ENCODE data around the gene ZNF678.
"Not testable (repeated sequence)": the region's sequence is repeated elsewhere in the genome, so short reads cannot be mapped to it uniquely, and the experiment has no call there.

Gene ZNF678

DNA sequence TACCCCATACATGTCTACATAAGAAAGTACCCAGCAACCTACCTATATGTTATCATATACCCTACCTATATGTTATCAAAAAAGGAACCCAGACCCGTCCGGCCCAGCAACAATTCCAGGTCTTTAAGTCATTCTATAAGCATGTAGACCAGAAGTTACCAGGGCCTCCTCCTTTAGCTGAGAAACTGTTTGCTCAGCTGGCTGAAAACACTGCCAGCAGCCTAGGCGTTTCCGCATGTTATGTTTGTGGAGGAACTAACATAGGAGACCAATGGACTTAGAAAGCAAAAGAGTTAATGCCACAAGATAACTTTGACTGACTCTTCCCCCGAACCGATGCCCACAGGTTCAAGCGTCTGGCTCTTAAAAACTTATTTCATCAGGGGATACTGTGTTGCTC is 7.1 kb upstream of the ZNF678 start:
- DNase-seq: no peak

DNA sequence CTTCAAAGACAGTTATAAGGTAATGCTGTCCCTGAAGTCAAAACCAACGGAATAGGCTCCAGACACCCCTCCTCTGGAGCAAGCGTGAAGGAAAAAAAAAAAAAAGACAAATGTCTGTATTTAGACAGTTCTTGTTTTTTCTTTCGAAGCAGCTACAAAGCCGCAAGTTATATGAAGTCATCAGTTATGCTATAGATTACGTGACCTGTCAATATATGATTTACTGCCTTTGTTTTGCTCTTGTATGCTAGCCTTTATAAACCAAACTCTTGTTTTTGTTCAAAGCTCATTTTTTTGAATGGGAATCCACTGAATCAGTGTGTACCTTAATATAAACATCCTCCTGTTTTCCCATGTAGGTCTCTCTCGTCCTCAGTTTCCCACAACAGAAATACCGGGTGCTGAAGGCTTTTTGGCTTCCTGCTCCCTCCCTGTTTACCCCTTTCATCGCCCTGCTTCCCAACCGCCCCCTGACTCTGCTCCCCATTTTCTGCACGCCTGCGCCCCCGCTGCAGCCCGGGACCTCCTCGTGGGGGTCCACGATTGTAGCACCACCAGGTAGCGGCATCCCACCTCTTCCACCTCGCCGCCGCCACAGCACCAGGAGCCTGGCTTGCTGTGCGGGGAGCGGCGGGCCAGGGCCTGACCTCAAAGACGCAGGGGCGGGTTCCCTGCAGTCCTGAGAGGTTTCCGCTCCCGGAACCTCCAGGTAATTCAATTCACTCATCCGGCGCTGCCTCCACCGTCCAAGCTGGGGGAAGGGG is 5.2 kb upstream of the ZNF678 start:
- no peak for DNase-seq

DNA sequence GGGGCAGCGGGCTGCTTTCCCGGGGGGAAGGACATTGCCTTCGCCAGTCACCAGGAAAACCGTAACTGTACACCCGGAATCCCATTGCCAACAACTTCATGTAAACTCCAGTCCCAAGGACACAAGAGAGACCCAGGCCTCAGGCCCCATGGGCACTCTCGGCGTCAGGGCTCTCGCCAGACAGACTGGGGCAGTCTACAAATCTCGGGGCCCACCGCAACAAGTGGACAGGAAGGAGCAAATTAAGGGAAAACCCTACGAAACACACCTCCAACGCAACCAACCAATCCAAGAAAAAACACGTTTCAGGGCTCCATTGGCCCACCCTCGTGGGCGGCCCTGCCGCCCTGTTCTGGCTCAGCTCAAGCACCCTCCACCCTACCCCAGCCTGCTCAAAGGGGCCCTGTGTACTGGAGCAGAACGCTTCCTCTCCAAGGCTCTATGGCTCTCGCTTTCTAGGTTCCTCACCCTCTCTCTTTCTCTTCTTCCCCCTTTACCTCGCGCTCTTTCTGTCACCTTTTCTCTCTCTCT is 4.6 kb upstream of the ZNF678 start:
- DNase-seq: no peak

DNA sequence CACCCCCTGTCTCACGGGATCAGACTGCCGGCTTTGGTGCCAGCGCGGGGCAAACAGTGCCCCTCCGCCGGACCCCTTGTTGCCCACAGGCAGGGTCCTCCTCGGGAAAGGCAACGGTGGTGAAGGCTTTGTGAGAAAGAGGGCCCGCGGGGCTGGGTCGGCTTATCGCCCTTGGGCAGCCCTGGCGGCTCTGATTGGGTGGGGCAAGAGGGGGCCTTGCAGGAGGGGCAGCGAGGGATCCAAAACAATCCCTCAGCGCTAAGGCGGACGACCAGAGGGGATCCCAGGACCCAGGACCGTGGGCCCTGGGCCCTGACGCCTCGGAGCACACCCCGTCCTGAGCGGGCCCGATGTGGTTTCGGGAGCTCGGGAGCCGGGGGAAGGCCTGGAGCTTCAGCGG is 3.9 kb upstream of the ZNF678 start:
- DNase-seq: no peak

DNA sequence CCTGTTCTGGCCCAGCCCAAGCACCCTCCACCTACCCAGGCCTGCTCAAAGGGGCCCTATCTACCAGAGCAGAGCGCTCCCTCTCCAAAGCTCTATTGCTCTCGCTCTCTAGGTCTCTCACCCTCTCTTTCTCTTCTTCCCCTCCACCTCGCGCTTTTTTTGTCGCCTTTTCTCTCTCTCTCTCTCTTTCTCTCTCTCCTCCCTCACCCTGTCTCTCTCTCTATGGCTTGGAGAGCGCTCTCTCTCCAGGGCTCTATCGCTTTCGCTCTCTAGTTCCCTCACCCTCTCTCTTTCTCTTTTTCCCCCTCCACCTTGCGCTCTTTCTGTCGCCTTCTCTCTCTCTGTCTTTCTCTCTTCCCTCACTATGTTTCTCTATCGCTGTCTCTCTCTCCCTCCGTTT is 3.4 kb upstream of the ZNF678 start:
- DNase-seq: no peak

DNA sequence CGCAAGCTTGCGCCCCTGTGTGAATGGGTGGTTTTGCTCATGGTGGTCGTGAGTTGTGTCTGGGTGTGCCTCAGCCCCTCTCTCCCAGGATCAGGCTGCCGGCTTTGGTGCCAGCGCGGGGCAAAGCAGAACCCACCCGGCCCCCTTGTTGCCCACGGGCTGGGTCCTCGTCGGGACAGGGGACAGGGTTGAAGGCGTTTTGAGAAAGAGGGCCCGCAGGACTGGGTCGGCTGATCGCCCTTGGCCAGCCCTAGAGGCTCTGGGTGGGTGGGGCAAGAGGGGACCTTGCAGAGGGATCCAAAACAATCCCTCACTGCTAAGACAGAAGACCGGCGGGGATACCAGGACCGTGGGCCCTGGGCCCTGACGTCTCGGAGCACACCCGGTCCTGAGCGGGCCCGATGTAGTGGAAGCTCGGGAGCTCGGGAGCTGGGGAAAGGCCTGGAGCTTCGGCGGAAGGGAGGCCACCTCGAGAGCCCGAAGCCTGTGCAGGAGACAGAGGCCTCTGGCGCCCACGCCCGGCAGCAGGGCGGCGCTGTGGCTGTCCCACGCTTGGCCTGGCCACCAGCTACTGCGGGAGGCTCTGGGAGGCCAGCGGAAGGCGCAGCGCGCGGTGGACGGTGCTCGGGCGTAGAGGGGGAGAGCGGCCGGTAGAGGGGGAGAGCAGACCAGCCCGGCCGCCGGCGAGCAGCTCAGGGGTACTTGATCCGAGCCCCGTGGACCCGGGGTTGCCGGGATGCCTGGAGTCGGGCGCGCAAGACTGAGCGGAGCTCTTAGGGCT is 2.8 kb upstream of the ZNF678 start:
- no peak for DNase-seq

DNA sequence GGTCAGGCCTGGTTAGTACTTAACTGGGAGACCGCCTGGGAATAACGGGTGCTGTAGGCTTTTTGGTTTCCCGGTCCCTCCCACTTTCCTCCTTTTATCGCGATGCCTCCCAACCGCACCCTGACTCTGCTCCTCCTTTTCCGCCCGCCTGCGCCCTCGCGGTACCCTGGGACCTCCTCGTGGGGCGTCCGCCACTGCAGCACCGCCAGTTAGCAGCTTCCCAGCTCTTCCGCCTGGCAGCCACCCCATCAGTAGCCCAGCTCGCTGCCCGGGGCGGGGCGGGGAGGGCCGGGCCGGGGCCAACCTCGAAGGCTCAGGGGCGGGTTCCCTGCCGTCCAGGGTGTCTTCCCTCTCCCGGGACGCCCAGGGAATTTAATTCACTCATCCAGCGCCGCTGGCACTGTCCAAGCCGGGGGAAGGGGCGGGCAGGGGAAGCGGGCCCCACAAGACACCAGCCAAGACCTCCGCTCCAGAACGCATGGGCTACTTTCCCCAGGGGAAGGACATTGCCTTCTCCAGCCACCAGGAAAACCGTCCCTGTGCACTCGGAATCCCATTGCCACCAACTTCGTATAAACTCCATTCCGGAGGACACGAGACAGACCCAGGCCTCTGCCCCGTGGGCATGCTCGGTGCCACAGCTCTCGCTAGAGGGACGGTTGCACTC is 2.0 kb upstream of the ZNF678 start:
- no peak for DNase-seq

DNA sequence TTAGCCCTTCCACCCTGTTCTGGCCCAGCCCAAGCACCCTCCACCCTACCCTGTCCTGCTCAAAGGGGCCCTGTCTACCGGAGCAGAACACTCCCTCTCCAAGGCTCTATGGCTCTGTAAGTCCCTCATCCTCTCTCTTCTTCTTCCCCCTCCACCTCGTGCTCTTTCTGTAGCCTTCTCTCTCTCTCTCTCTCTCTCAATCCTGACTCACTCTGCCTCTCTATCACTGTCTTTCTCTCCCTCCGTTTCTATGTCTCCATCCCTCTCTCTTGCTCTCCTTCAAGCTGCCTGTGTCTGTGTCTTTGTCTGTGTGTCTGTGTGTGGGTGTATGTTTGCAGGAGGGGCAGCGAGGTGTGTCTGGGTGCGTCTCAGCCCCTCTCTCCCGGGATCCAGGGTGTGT is 1.3 kb upstream of the ZNF678 start:
- DNase-seq: no peak

DNA sequence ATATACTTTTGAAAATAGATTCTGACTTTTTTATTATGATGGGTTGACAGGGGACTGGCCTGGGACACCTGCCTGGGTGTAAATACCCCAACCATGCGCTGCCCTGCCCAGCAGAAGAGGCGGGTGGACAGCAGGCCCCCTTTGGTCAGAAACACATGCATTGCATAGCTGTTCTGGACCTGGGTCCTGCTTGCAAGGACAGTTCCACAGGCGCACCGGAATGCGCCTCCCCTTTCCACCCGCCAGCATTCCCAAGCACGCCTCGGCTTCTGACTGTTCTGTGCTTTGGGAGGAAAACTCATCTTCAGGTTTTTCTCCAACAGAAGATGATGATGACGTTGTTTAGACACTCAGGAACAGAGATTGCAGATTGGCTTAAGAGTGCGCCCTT is 428 bp upstream of the ZNF678 start:
- no peak for DNase-seq

DNA sequence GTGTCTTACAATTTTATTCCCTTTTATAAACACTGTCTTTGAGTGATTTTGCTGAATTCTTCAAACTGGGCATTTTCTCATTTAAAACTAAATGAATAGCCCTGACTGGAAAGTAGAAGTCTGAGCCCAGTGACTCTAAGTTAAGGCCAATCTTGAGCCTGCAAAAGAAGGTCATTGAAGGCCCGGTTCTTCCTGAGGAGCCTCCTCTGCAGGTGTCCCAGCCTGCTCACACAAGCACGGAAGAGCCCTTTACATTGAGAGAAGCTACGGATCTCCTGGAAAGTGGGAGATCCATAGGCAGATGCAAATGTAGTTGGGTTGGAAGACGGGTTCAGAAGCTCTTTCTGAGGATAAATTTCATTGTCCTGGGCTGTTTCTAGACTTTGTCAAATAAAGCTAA is 3.9 kb downstream of the ZNF678 start:
- no peak for DNase-seq

DNA sequence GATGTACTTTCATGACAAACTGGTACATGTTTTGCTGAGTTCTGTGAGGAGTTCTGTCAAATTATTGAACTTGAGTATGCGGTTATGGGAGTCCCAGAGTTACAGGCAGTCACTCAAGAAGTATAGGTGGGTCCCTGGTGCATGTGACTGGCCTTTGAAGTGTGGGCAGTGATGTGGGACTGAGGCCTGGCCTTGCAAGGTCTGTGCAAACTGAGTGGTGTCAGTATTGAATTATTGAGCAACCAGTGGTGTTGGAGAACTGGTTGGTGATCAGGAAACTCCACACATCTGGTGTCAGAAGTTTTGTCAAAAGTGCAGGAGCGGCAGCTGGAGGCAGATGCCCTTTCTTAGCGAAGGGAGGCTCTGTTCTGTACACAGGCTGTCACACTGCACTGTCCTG is 5.2 kb downstream of the ZNF678 start:
- no peak for DNase-seq

DNA sequence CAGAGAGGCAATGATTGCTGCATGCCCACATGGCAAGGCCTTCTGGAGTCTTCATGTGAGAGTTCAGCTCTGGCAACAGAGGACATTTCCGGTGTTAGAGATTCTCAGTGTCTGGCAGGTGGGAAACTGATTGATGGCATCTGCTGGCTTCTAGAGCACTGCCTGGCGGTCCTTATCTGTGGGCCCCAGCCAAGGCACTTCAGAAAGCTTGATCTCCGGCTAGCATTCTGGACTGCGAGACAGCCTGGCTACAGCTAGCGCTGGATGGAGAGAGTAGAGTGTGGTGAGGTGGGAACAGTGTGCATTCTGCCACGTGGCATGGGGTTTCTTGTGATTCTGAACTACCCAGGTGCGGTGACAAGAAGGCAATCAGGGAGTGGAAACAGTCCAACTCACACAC is 9.4 kb downstream of the ZNF678 start:
- no peak for DNase-seq

DNA sequence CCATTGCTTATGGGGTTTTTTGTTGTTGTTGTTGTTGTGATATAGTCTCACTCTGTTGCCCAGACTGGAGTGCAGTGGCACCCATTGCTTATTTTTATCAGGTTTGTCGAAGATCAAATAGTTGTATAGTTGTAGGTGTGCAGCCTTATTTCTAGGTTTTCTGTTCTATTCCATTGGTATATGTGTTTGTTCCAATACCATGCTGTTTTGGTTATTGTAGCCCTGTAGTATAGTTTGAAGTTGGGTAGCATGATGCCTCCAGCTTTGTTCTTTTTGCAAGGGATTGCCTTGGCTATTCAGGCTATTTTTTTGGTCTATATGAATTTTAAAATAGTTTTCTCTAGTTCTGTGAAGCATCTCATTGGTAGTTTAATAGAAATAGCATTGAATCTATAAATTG is 11.6 kb downstream of the ZNF678 start:
- DNase-seq: no peak

DNA sequence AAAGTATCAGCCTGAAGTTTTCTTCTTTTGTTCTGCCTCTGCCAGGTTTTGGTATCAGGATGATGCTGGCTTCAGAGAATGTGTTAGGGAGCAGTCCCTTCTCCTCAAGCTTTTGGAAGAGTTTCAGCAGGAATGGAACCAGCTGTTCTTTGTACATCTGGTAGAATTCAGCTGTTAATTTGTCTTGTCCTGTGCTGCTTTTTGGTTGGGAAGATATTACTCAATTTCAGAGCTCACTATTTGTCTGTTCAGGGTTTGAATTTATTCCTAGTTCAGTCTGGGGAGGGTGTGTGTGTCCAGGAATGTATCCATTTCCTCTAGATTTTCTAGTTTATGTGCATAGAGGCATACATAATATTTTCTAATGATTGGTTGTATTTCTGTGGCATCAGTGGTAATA is 12.8 kb downstream of the ZNF678 start:
- DNase-seq: no peak

DNA sequence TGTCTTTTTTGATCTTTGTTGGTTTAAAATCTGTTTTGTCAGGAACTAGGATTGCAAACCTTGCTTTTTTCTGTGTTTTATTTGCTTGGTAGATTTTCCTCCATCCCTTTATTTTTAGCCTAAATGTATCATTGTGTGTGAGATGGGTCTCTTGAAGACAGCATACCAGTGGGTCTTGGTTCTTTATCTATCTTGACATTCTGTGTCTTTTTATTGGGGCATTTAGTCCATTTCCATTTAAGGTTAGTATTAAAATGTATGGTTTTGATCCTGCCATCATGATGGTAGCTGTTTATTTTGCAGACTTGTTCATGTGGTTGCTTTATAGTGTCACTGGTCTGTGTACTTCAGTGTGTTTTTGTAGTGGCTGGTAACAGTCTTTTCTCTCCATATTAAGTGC is 14.1 kb downstream of the ZNF678 start:
- no peak for DNase-seq

DNA sequence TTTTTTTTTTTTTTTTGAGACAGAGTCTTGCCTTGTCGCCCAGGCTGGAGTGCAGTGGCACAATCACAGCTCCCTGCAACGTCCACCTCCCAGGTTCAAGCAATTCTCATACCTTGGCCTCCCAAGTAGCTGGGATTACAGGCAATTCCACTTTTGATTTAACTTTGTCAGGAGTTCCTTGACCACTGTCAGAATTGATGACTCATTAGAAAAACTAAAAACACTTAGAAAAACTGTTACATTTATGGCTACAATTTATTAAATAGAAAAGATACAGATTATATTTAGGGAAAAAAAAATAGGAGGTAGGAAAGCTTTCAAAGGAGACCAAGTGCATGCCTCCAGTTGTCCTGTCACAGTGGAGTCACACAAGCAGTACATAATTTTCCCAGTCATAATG is 20.0 kb downstream of the ZNF678 start:
- DNase-seq: no peak

DNA sequence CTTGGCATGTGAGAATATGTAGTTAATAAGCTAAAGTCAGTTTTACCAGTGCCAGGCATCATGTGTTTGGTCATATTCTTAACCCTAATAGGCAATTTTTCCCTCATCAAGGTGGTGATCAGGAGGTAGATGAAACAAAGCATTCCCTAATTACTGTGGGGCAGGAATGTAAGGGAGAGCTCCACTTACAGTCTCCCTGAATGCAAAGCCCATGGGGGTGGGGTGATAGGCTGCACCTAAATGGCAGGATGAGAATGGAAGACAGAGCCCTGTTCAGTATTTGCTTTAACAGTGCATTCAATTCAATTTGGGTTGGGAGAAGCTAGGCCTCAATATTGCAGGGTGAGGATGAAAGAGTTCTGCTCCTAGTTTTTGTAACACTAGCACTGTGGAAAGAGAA is 23.4 kb downstream of the ZNF678 start:
- DNase-seq: no peak

DNA sequence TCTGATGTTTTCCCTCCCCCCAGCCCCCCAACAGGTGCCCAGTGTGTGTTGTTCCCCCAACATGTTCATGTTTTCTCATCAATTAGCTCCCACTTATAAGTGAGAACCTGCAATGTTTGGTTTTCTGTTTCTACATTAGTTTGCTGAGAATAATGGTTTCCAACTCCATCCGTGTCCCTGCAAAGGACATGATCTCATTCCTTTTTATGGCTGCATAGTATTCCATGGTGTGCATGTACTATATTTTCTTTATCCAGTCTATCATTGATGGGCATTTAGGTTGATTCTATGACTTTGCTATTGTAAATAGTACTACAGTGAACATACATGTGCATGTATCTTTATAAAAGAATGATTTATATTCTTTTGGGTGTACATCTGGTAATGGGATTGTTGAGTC is 24.6 kb downstream of the ZNF678 start:
- no peak for DNase-seq

DNA sequence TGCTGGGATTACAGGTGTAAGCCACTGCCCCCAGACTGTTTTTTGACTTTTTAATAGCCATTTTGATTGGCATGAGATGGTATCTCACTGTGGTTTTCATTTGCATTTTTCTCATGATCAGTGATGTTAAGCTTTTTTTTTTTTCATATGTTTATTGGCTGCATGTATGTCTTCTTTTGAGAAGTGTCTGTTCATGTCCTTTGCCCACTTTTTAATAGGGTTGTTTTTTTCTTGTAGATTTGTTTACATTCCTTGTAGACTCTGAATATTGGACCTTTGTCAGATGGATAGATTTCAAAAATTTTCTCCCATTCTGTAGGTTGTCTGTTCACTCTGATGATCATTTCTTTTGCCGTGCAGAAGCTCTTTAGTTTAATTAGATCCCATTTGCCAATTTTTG is 25.4 kb downstream of the ZNF678 start:
- not testable (repeated sequence) for DNase-seq

DNA sequence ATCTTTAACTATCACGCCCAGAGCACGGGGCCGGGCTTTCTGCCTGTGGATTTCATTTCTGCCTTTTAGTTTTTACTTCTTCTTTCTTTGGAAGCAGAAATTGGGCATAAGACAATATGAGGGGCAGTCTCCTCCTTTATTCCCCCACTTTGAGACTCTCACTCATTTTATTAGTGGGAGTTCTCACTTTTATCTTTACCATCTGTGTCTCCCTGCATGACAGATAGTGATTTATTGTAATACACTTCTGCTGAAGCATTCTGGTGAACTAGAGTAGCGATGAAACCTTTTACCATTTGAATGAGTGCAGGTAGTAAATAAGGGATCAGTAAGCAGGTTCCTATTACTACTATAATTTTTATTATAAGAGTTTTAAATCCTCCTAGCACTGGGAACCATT is 26.4 kb downstream of the ZNF678 start:
- DNase-seq: not testable (repeated sequence)

DNA sequence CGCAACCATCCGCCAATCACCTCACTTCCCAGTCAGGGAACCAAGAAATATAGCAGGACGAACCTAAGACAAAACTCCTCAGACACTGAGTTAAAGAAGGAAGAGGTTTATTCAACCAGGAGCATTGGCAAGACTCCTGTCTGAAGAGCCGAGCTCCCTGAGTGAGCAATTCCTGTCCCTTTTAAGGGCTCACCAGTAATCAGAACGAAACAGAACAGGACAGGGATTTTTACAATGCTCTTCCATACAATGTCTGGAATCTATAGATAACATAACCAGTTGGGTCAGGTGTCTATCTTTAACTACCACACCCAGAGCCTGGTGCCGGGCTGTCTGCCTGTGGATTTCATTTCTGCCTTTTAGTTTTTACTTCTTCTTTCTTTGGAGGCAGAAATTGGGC is 32.9 kb downstream of the ZNF678 start:
- not testable (repeated sequence) for DNase-seq

DNA sequence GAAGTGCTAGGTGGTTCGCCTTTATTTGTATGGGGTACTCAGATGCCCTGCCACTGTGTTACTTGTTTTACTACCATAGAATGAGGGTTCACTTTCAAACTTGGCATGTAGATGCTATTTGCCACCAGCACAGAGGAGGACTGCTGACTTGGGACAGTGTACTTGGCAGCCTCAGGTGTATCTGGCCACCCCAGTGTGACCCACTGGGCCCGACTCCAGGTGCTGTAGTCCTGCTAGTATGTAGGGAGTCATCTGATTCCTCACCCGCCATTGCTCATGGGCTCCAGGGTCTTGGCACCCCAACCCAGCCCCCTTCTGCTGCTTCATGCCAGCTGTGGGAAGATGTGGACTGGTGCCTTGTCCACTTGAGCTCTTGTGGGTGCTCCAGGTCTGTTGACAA is 40.0 kb downstream of the ZNF678 start:
- no peak for DNase-seq

DNA sequence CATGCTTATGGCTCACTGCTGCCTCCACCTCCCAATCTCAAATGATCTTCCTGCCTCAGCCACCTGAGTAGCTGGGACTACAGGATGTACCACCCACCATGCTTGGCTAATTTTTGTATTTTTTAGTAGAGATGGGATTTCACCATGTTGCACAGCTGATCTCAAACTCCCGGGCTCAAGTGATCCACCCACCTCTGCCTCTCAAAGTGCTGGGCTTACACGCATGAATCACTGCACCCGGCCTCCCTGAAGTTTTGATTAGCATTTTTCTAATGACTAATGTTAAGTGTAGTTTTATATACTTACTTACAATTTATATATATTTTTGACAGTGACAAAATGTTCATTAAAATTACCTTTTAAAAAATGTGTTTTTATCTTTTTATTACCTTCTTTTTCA is 41.1 kb downstream of the ZNF678 start:
- DNase-seq: no peak

DNA sequence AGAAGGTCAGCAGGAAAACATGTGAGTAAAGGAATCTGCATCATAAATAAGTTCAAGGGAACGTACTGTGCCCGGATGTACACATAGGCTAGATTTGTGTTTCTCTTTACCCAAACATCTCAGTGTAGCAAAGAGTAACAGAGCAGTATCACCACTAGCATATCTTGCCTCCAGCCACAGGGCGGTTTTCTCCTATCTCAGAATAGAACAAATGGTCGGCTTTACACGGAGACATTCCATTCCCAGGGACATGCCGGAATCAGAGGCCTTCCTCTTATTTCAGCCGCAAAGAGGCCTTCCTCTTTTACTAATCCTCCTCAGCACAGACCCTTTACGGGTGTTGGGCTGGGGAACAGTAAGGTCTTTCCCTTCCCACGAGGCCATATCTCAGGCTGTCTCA is 42.9 kb downstream of the ZNF678 start:
- DNase-seq: not testable (repeated sequence)
